ENCODE data around the gene HGFAC. TPM values are rescaled to one million over a fixed set of nuclear protein-coding genes. Genes with fewer than 3 reads are reported as not detected.

Gene HGFAC
- total and polyA plus RNA-seq, 4 donors = 0.24 to 2.6 (median 0.37) TPM

DNA sequence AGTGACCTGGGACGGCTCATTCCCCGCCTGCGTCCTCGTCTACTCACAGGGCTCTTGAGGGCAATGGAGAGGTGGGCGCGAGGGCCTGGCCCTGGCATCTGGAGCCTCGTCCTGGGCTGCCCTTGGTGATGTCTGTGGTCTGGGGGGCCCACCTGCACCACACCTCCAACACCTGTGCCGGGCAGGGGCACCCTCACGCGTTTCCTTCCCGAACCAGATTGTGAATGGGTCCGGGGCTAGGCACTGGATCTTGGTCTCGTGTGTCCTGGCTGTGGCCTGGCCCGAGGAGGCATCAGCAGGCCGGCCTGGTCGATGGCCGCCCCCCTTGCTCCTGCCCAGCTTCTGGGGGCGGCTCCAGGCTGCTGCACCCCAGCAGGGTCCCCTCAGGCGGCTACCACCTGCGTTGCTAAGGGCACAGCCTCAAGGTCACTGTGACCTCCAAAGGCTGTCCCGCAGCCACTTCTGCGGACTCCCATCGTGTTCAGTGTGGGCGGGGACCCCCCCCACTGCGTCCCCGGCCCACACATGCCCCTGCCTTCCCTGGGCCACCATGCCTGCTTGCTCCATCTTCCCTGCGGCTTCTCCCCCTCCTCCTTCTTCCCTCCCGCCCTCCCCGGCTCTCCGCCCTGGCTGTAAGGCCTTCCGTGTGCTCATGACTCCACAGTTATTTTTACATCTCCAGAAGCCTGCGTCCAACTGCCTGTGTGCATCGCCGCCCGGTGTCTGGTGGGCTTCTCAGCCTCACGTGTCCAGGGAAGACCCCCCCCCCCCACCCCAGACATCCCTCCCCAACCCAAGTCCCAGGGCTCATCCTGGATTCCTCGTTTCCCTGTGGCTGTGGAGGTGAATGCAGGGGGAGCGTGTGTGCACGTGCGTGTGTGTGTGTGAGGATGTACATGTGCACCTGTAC lies 25.2 kb downstream of the HGFAC start:
- Histone ChIP-seq H3K27ac (ENCODE audit: low read depth in 1 of 2, low read length in 1 of 2) (peak overlapping the region in 1 of 2 donors; percentile 88), H3K4me1 (ENCODE audit: control insufficient read depth in 5 of 5, insufficient read depth in 5 of 5, low read length in 5 of 5) (peaks cover 0 to 5% (median 0%) of the 10 kb centered on the region in 5 donors), H3K27me3 (ENCODE audit: control insufficient read depth in 3 of 3, insufficient read depth in 3 of 3, low read length in 2 of 3) (peaks cover 0 to 3% (median 0%) of the 10 kb centered on the region in 3 donors), H3K4me3 (no peak overlapping the region), H3K36me3 (ENCODE audit: control insufficient read depth in 4 of 4, insufficient read depth in 4 of 4, low read length in 4 of 4) (no peaks in the 10 kb centered on the region), H3K9ac (ENCODE audit: insufficient read depth in 1 of 2, low read length in 2 of 2) (no peak overlapping the region), H3K9me3 (ENCODE audit: control insufficient read depth in 4 of 4, insufficient read depth in 3 of 4, low read length in 3 of 4) (peaks cover 0 to 1% (median 0%) of the 10 kb centered on the region in 4 donors)
- TF ChIP-seq, protein P1, sequence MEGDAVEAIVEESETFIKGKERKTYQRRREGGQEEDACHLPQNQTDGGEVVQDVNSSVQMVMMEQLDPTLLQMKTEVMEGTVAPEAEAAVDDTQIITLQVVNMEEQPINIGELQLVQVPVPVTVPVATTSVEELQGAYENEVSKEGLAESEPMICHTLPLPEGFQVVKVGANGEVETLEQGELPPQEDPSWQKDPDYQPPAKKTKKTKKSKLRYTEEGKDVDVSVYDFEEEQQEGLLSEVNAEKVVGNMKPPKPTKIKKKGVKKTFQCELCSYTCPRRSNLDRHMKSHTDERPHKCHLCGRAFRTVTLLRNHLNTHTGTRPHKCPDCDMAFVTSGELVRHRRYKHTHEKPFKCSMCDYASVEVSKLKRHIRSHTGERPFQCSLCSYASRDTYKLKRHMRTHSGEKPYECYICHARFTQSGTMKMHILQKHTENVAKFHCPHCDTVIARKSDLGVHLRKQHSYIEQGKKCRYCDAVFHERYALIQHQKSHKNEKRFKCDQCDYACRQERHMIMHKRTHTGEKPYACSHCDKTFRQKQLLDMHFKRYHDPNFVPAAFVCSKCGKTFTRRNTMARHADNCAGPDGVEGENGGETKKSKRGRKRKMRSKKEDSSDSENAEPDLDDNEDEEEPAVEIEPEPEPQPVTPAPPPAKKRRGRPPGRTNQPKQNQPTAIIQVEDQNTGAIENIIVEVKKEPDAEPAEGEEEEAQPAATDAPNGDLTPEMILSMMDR (IDR thresholded peaks at IDR 0.05; ENCODE audit: control extremely low read depth, extremely low read depth) = no peak
- ATAC-seq (ENCODE audit: insufficient read depth, low FRiP score) = no peak
- WGBS, 2 donors = 84 to 89% methylated on average over 38 to 40 of the region's 40 CpGs
- DNase-seq = no peak

DNA sequence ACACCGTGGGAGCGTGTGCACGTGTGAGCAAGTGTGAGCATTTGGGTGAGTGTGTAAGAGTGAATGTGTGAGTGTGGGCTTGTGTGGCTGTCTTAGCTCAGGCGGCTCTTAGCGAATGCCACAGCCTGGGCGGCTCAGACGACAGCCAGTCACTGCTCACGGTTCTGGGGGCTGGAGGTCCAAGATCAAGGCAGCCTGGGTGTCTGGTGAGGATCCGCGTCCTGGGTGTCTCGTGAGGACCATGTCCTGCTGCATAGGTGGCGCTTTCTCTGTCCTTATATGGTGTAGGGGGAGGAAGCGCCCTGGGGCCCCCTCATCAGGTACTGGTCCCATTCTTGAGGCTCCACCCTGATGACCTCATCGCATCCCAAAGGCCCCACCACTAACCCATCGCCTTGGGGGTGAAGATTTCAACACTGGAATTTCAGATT lies 25.8 kb downstream of the HGFAC start:
- Histone ChIP-seq H3K27me3 (ENCODE audit: control insufficient read depth in 3 of 3, insufficient read depth in 3 of 3, low read length in 2 of 3) (peaks cover 0 to 3% (median 0%) of the 10 kb centered on the region in 3 donors), H3K36me3 (ENCODE audit: control insufficient read depth in 4 of 4, insufficient read depth in 4 of 4, low read length in 4 of 4) (no peaks in the 10 kb centered on the region), H3K9ac (ENCODE audit: insufficient read depth in 1 of 2, low read length in 2 of 2) (no peak overlapping the region), H3K4me3 (no peak overlapping the region), H3K27ac (ENCODE audit: low read depth in 1 of 2, low read length in 1 of 2) (peak overlapping the region in 1 of 2 donors; percentile 21), H3K4me1 (ENCODE audit: control insufficient read depth in 5 of 5, insufficient read depth in 5 of 5, low read length in 5 of 5) (peaks cover 0 to 4% (median 0%) of the 10 kb centered on the region in 5 donors), H3K9me3 (ENCODE audit: control insufficient read depth in 4 of 4, insufficient read depth in 3 of 4, low read length in 3 of 4) (peaks cover 0 to 1% (median 0%) of the 10 kb centered on the region in 4 donors)
- 83 to 87% methylated on average over 15 of the region's 15 CpGs for WGBS, 2 donors
- no peak for ATAC-seq (ENCODE audit: insufficient read depth, low FRiP score)
- TF ChIP-seq, protein P1 (IDR thresholded peaks at IDR 0.05; ENCODE audit: control extremely low read depth, extremely low read depth) = no peak
- DNase-seq = no peak

DNA sequence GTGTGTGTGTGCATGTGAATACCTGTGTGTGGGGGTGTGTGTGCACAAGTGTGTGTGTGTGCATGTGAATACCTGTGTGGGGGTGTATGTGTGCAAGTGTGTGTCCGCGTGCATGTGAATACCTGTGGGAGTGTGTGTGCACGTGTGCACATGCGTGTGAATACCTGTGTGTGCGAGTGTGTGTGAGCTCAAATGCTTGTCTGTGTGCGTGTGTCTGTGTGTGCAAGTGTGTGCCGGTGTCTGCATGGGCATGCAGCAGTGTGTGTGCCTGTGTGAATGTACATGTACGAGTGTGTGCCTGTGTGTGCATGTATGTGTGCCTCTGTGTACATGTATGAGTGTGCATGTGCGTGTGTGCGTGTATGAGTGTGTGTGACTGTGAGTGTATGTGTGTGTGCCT lies 26.4 kb downstream of the HGFAC start:
- ATAC-seq (ENCODE audit: insufficient read depth, low FRiP score) (no peak), DNase-seq (no peak)
- 96 to 99% methylated on average over 10 of the region's 10 CpGs for WGBS, 2 donors
- TF ChIP-seq, protein P1 (IDR thresholded peaks at IDR 0.05; ENCODE audit: control extremely low read depth, extremely low read depth) = no peak
- Histone ChIP-seq H3K4me1 (ENCODE audit: control insufficient read depth in 5 of 5, insufficient read depth in 5 of 5, low read length in 5 of 5) (peaks cover 0 to 4% (median 0%) of the 10 kb centered on the region in 5 donors), H3K36me3 (ENCODE audit: control insufficient read depth in 4 of 4, insufficient read depth in 4 of 4, low read length in 4 of 4) (no peaks in the 10 kb centered on the region), H3K9ac (ENCODE audit: insufficient read depth in 1 of 2, low read length in 2 of 2) (no peak overlapping the region), H3K27me3 (ENCODE audit: control insufficient read depth in 3 of 3, insufficient read depth in 3 of 3, low read length in 2 of 3) (peaks cover 0 to 3% (median 0%) of the 10 kb centered on the region in 3 donors), H3K4me3 (no peak overlapping the region), H3K27ac (ENCODE audit: low read depth in 1 of 2, low read length in 1 of 2) (no peak overlapping the region), H3K9me3 (ENCODE audit: control insufficient read depth in 4 of 4, insufficient read depth in 3 of 4, low read length in 3 of 4) (peaks cover 0 to 1% (median 0%) of the 10 kb centered on the region in 4 donors)

All from lung (tissue), 12 donors.